Aorta (tissue), 5 donors: Measurements from ENCODE around the gene BTD. TPM values are rescaled to one million over a fixed set of nuclear protein-coding genes. Genes with fewer than 3 reads are reported as not detected.

ENCODE experiments used
- ATAC-seq: fragments of 200-7000 bp; cut with Tn5 transposase; one replicate; pipeline ENCODE4 v1.9.1; 2022; ENCODE audit warnings: moderate library complexity; ENCODE audit not compliant: low FRiP score
- DNase-seq, 2 donors: peaks; one replicate each; pipeline ENCODE4 v3.0.0-alpha.2; 2020
- H3K27ac ChIP-seq, 2 donors: one replicate each; pipeline ENCODE4 v1.5.1; 2013; ENCODE audit warnings: low read length in 2 of 2, mild to moderate bottlenecking in 2 of 2, moderate library complexity in 2 of 2, control low read depth in 1 of 2, inconsistent platforms in 1 of 2, low read depth in 1 of 2
- H3K27me3 ChIP-seq, 2 donors: one replicate each; pipeline ENCODE4 v1.6.1; 2013; ENCODE audit warnings: control low read depth in 1 of 2, low read length in 1 of 2, mild to moderate bottlenecking in 1 of 2, moderate library complexity in 1 of 2; ENCODE audit not compliant: insufficient read depth in 2 of 2, control insufficient read depth in 1 of 2
- H3K36me3 ChIP-seq, 2 donors: one replicate each; pipeline ENCODE4 v1.6.1; 2013; ENCODE audit warnings: control low read depth in 1 of 2, low read length in 1 of 2, mild to moderate bottlenecking in 1 of 2; ENCODE audit not compliant: insufficient read depth in 2 of 2, control insufficient read depth in 1 of 2
- H3K4me1 ChIP-seq, 2 donors: one replicate each; pipeline ENCODE4 v1.6.1; 2013; ENCODE audit warnings: low read length in 2 of 2, control low read depth in 1 of 2, mild to moderate bottlenecking in 1 of 2, moderate library complexity in 1 of 2; ENCODE audit not compliant: insufficient read depth in 2 of 2, control insufficient read depth in 1 of 2
- H3K4me3 ChIP-seq, 2 donors: one replicate each; pipeline ENCODE4 v1.5.1; 2013; ENCODE audit warnings: low read length in 2 of 2, control low read depth in 1 of 2, mild to moderate bottlenecking in 1 of 2
- H3K9me3 ChIP-seq: one replicate; pipeline ENCODE4 v1.6.1; 2013; ENCODE audit warnings: mild to moderate bottlenecking, low read length; ENCODE audit not compliant: control insufficient read depth
- WGBS, 2 donors: extraction: QIAGEN DNeasy Blood & Tissue Kit; methylation state at CpG; one replicate each; pipeline ENCODE4 v1.1.7; 2013; 5-methylcytosine and 5-hydroxymethylcytosine counted together
- intact Hi-C, 2 donors: fragments of 100-400 bp; cut with DNase I; formaldehyde crosslinking; loops; one replicate each; pipeline versions ENCODE4 v1.14.2 to v1.15.0; 2022
- polyA plus RNA-seq, 2 donors: library from polyadenylated mRNA; stranded (reverse); fragments of 200-250 nt; gene quantifications; one replicate each; pipeline ENCODE4 v1.2.3, GENCODE V29; 2013
- total RNA-seq, 2 donors: library from RNA; stranded (reverse); fragmentation: NEBNext Ultra II Directional; extraction: Animal tissue kit (Norgen Biotek cat#: 25700); gene quantifications; one replicate each; pipeline ENCODE4 v1.2.1, GENCODE V29; 2021
- donor health status: healthy with polysubstance abuse.
- donor health status: Bipolar disorder and iron deficiency.
- donor health status: DM: no; HTN: no; CAD: no.
- donor health status: DM: no; HTN: no; CAD: no.
- donor health status: DM: yes; HTN: yes; CAD: no.

The BTD gene
- total and polyA plus RNA-seq, 4 donors: 8.4 to 20.5 (median 14.7) TPM

GRCh38 chr3:15679306-15679705 is 77.8 kb downstream of the BTD start:
- Histone ChIP-seq H3K27me3 (no peaks in the 10 kb centered on the region), H3K4me3 (no peak overlapping the region), H3K36me3 (peaks cover 3 to 4% of the 10 kb centered on the region in 2 donors), H3K27ac (no peak overlapping the region), H3K9me3 (no peaks in the 10 kb centered on the region), H3K4me1 (peaks cover 0 to 3% of the 10 kb centered on the region in 2 donors)
- ATAC-seq (no peak), DNase-seq (no peak)
- 94% methylated on average over 5 of the region's 5 CpGs for WGBS, 2 donors
- intact Hi-C loops: no loop called here

GRCh38 chr3:15681668-15682067 is 80.1 kb downstream of the BTD start:
- no peaks in the 10 kb centered on the region for H3K27me3 ChIP-seq
- peaks cover 0 to 4% of the 10 kb centered on the region in 2 donors for H3K36me3 ChIP-seq
- H3K27ac ChIP-seq: no peak overlapping the region
- ATAC-seq: no peak
- DNase-seq: no peak
- no peaks in the 10 kb centered on the region for H3K9me3 ChIP-seq
- H3K4me1 ChIP-seq: peaks cover 0 to 3% of the 10 kb centered on the region in 2 donors
- 77 to 81% methylated on average over 2 of the region's 2 CpGs for WGBS, 2 donors
- intact Hi-C loops: no loop called here
- no peak overlapping the region for H3K4me3 ChIP-seq

- Histone ChIP-seq H3K9me3 (no peaks in the 10 kb centered on the region), H3K4me3 (no peak overlapping the region), H3K4me1 (peaks cover 0 to 3% of the 10 kb centered on the region in 2 donors), H3K27me3 (no peaks in the 10 kb centered on the region), H3K36me3 (peaks cover 0 to 4% of the 10 kb centered on the region in 2 donors), H3K27ac (no peak overlapping the region)
- WGBS, 2 donors: 7 to 9% methylated on average over 3 of the region's 3 CpGs
- DNase-seq: no peak
- intact Hi-C loops: no loop called here
- no peak for ATAC-seq
Observed at GRCh38 chr3:15682561-15683185, 81.1 kb downstream of the BTD start.

- Histone ChIP-seq H3K27me3 (no peaks in the 10 kb centered on the region), H3K9me3 (no peaks in the 10 kb centered on the region), H3K4me3 (no peak overlapping the region), H3K4me1 (peaks cover 0 to 3% of the 10 kb centered on the region in 2 donors), H3K36me3 (peaks cover 0 to 4% of the 10 kb centered on the region in 2 donors), H3K27ac (no peak overlapping the region)
- intact Hi-C loops: no loop called here
- 88 to 89% methylated on average over 1 of the region's 1 CpG for WGBS, 2 donors
- ATAC-seq: no peak
- no peak for DNase-seq
Observed at GRCh38 chr3:15683253-15683652, 81.7 kb downstream of the BTD start.

- H3K27me3 ChIP-seq: no peaks in the 10 kb centered on the region
- ATAC-seq (no peak), DNase-seq (no peak)
- peaks cover 0 to 6% of the 10 kb centered on the region in 2 donors for H3K36me3 ChIP-seq
- no peak overlapping the region for H3K4me3 ChIP-seq
- H3K4me1 ChIP-seq: peaks cover 0 to 3% of the 10 kb centered on the region in 2 donors
- 82 to 87% methylated on average over 7 of the region's 7 CpGs for WGBS, 2 donors
- no peaks in the 10 kb centered on the region for H3K9me3 ChIP-seq
- H3K27ac ChIP-seq: no peak overlapping the region
- intact Hi-C loops: no loop called here
Observed at GRCh38 chr3:15685927-15686326, 84.4 kb downstream of the BTD start.

GRCh38 chr3:15690230-15690629 is 88.7 kb downstream of the BTD start:
- WGBS, 2 donors: 83 to 87% methylated on average over 4 of the region's 4 CpGs
- H3K36me3 ChIP-seq: peaks cover 0 to 6% of the 10 kb centered on the region in 2 donors
- no peak for ATAC-seq

GRCh38 chr3:15690748-15691147 is 89.2 kb downstream of the BTD start:
- H3K36me3 ChIP-seq: peaks cover 0 to 6% of the 10 kb centered on the region in 2 donors
- intact Hi-C loops: no loop called here
- H3K4me1 ChIP-seq: no peaks in the 10 kb centered on the region
- 93 to 95% methylated on average over 5 of the region's 5 CpGs for WGBS, 2 donors
- H3K4me3 ChIP-seq: no peak overlapping the region
- ATAC-seq (no peak), DNase-seq (no peak)
- no peak overlapping the region for H3K27ac ChIP-seq
- H3K27me3 ChIP-seq: no peaks in the 10 kb centered on the region
- H3K9me3 ChIP-seq: no peaks in the 10 kb centered on the region

More at GRCh38 chr3:15690230-15690629, 88.7 kb downstream of the BTD start:
- no peak overlapping the region for H3K4me3 ChIP-seq
- no peaks in the 10 kb centered on the region for H3K9me3 ChIP-seq
- H3K27me3 ChIP-seq: no peaks in the 10 kb centered on the region
- DNase-seq: no peak
- H3K27ac ChIP-seq: no peak overlapping the region
- intact Hi-C loops: no loop called here
- no peaks in the 10 kb centered on the region for H3K4me1 ChIP-seq

GRCh38 chr3:15693355-15693754 is 91.8 kb downstream of the BTD start:
- ATAC-seq (no peak), DNase-seq (no peak)
- H3K27me3 ChIP-seq: no peaks in the 10 kb centered on the region
- peaks cover 0 to 4% of the 10 kb centered on the region in 2 donors for H3K36me3 ChIP-seq
- no peak overlapping the region for H3K4me3 ChIP-seq
- H3K4me1 ChIP-seq: no peaks in the 10 kb centered on the region
- no peaks in the 10 kb centered on the region for H3K9me3 ChIP-seq
- intact Hi-C loops: no loop called here
- no peak overlapping the region for H3K27ac ChIP-seq
- WGBS, 2 donors: 0 to 100% methylated on average over 1 of the region's 1 CpG

- no peaks in the 10 kb centered on the region for H3K36me3 ChIP-seq
- no peak overlapping the region for H3K27ac ChIP-seq
Observed at GRCh38 chr3:15694628-15695027, 93.1 kb downstream of the BTD start.

More at GRCh38 chr3:15694628-15695027, 93.1 kb downstream of the BTD start:
- Histone ChIP-seq H3K4me1 (no peaks in the 10 kb centered on the region), H3K4me3 (no peak overlapping the region), H3K27me3 (no peaks in the 10 kb centered on the region), H3K9me3 (no peaks in the 10 kb centered on the region)
- 59 to 71% methylated on average over 1 of the region's 1 CpG for WGBS, 2 donors
- DNase-seq: no peak
- ATAC-seq: no peak
- intact Hi-C loops: no loop called here
